ENCODE results near the gene GNPDA1. TPM values are rescaled to one million over a fixed set of nuclear protein-coding genes. Genes with fewer than 3 reads are reported as not detected.

The GNPDA1 gene
- total RNA-seq, 4 donors from 2014 or later = 16.0 to 46.9 (median 35.4) TPM

DNA sequence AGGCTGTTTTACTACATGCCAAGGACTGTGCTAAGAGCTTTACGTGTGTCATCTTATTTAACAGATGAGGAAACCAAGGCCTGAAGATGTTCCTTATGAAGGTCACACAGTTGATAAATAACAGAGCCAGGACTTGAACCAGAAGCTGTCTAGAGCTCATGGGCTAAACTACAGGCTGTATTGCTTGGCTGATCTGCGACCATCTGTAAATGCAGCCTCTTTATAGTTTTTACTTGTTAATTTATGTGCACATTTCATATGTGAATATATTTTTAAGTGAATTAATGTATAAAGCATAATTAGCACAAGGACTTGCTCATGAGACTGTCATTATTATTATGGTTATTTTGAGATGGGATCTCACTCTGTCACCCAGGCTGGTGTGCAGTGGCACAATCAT, 19.3 kb upstream of the GNPDA1 start:
- TF ChIP-seq CTCF (IDR thresholded peaks at IDR 0.05; ENCODE audit: low read depth) = no peak

DNA sequence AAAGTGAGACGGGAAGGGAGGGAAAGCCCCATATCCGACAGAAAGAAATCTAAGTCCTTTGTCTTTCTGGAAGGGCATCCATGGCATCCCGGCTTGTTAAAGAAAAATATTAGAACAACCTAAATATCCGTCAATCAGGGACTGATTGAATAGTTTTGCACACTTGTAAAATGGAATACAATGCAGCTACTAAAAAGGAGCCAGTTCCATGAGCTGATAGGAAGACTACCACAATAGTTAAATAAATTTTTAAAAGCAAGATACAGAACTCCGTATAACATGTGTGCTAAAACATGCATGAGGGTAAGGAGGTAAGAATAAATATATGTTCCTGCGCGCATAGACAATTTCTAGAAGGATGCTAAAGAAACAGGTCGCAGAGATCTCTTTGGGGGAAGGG, 12.8 kb upstream of the GNPDA1 start:
- TF ChIP-seq CTCF (IDR thresholded peaks at IDR 0.05; ENCODE audit: low read depth) = no peak

DNA sequence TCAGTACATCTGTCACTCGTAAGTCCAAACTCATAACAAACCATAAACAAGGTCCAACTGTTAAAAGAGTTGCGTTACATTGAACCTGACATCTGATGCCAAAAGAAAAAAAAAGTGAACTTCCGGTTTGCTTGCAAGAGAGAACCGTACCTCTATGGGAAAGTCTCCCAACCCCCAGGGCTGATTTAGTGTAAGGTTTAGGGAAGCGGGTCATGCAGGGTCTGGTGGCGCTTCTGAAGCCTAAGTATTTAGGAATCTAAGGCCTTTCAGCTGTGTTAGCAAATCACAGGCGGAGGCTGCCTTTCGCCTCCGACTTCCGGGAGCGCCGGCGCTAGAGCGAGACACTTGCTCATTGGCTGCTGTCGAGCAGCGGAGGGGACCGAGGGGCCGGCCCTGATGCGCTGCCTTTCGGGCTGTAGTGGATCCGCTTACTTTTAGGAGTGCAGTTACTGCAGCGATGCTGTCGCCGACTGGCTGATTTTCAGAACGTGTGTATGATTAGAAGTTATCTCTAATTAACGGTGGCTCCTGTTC, 12.0 kb upstream of the GNPDA1 start:
- TF ChIP-seq CTCF (IDR thresholded peaks at IDR 0.05; ENCODE audit: low read depth) = no peak

- no peak for TF ChIP-seq CTCF (IDR thresholded peaks at IDR 0.05; ENCODE audit: low read depth)
These were observed 11.0 kb upstream of the GNPDA1 start for GRCh38 chr5:142023836-142024235.

DNA sequence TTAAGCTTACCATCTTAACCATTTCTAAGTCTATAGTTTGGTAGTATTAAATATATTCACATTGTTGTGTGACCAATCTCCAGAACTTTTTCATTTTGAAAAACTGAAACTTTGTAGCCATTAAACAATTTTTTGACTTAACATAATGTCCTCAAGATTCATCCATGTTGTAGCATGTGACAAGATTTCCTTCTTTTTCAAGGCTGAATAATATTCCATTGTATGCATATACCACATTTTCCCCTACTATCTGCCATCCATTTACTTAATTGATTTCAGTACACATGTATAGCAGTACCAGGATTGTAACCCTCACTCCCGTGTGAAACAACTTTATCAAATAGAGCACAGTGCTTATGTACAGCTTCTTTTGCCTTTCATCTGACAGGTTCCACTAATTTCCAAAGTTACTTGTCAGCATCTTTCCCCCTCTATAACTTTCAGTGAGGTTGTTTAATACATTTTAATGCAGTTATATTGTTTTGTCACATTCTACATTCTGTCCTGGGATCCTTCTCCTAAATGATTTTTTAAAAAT, 7.4 kb upstream of the GNPDA1 start:
- TF ChIP-seq CTCF (IDR thresholded peaks at IDR 0.05; ENCODE audit: low read depth) = no peak

- no peak for TF ChIP-seq CTCF (IDR thresholded peaks at IDR 0.05; ENCODE audit: low read depth)
These were observed 5.1 kb upstream of the GNPDA1 start for GRCh38 chr5:142017832-142018427.

DNA sequence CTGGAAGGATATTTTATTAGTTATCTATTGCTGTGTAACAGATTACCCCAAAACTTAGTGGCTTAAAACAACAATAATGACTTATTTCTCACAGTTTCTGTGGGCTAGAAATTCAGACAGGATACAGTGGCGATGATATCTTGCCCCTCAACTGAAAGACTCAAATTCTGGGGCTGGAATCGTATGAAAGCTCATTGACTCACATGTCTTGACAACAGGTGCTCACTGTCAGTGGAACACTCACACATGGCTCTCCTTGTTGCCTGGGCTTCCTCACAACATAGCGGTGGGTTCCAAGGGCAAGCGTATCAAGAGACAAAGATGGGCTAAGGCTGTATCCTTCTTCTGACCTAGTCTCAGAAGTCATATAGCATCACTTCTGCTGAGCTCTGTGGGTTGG, 3.7 kb upstream of the GNPDA1 start:
- no peak for TF ChIP-seq CTCF (IDR thresholded peaks at IDR 0.05; ENCODE audit: low read depth)
